Tibial nerve (tissue), 4 donors: Measurements from ENCODE around the gene CUL3. TPM values are rescaled to one million over a fixed set of nuclear protein-coding genes. Genes with fewer than 3 reads are reported as not detected.

ENCODE experiments used
- DNase-seq, 2 donors: peaks; one replicate each; pipeline ENCODE4 v3.0.0-alpha.2; 2019; ENCODE audit warnings: low spot score in 2 of 2
- H3K27ac ChIP-seq, 4 donors: fragments of 200-600 bp; sonication (generic) in 3 of 4; one replicate each; pipeline ENCODE4 v1.5.1; 2017 to 2019; ENCODE audit warnings: mild to moderate bottlenecking in 1 of 4
- H3K27me3 ChIP-seq, 2 donors: fragments of 200-600 bp; sonication (generic) in 1 of 2; one replicate each; pipeline versions ENCODE4 v1.5.1 to v1.6.0; 2017 to 2019
- H3K36me3 ChIP-seq, 3 donors: fragments of 200-600 bp; sonication (generic); one replicate each; pipeline ENCODE4 v1.5.1; 2018 to 2019
- H3K4me1 ChIP-seq, 4 donors: fragments of 200-600 bp; sonication (generic) in 3 of 4; one replicate each; pipeline ENCODE4 v1.5.1; 2017 to 2019
- H3K4me3 ChIP-seq, 4 donors: fragments of 200-600 bp; sonication (generic) in 3 of 4; one replicate each; pipeline ENCODE4 v1.5.1; 2017 to 2019; ENCODE audit warnings: mild to moderate bottlenecking in 1 of 4, moderate library complexity in 1 of 4
- H3K9me3 ChIP-seq, 4 donors: fragments of 200-600 bp; sonication (generic) in 3 of 4; one replicate each; pipeline ENCODE4 v1.5.1; 2017 to 2019
- CTCF ChIP-seq, 5 experiments: fragments of 200-600 bp in 3 of 5; fragments of 450-650 bp in 2 of 5; sonication (generic) in 3 of 5; IDR thresholded peaks; one replicate each; pipeline ENCODE4 v1.5.1; 2016 to 2019; ENCODE audit warnings: antibody characterized with exemption in 5 of 5, mild to moderate bottlenecking in 3 of 5, moderate library complexity in 2 of 5
- EP300 ChIP-seq, 2 donors: sonication (generic); formaldehyde crosslinking; IDR thresholded peaks; one replicate each; pipeline ENCODE4 v1.6.1; 2017; ENCODE audit warnings: antibody characterized with exemption in 2 of 2, mild to moderate bottlenecking in 1 of 2
- POLR2A ChIP-seq, 2 donors: fragments of 450-650 bp; IDR thresholded peaks; one replicate each; pipeline ENCODE4 v1.6.1; 2017; ENCODE audit warnings: antibody characterized with exemption in 2 of 2, mild to moderate bottlenecking in 2 of 2, moderate library complexity in 2 of 2
- WGBS, 2 donors: methylation state at CpG; one replicate each; pipeline ENCODE4 v1.1.5; 2018; 5-methylcytosine and 5-hydroxymethylcytosine counted together
- total RNA-seq, 4 donors: library from RNA; depleted of rRNA; stranded (reverse); fragments of >200 nt; gene quantifications; one replicate each; pipeline ENCODE4 v1.1.0, GENCODE V29; 2016

The CUL3 gene
- total RNA-seq, 4 donors from 2014 or later = 63.0 to 72.2 (median 67.3) TPM

DNA sequence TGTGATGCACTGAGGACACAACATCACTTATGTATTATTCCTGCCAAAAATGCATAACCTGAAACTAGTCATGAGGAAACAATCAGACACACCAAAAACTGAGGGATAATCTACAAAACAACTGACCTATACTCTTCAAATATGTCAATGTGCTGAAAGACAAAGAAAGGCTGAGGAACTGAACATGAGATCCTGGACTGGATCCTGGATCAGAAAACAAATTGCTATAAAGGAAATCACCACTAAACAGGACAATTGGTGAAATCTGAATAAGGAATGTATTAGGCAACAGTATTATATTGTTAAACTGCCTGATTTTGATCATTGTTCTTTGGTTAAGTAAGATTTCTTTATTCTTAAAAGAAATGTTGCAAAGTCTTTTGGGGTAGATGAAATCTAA lies 28.8 kb downstream of the CUL3 start:
- H3K4me3 ChIP-seq = no peak overlapping the region
- no peaks in the 10 kb centered on the region for H3K27me3 ChIP-seq
- TF ChIP-seq EP300 (IDR thresholded peaks at IDR 0.05) = no peak
- no peak for TF ChIP-seq CTCF (IDR thresholded peaks at IDR 0.05)
- no peak for TF ChIP-seq POLR2A (IDR thresholded peaks at IDR 0.05)
- DNase-seq = no peak
- H3K4me1 ChIP-seq = peaks cover 0 to 47% (median 4%) of the 10 kb centered on the region in 4 donors
- no peaks in the 10 kb centered on the region for H3K9me3 ChIP-seq
- H3K27ac ChIP-seq = no peak overlapping the region
- peaks cover 0 to 3% (median 0%) of the 10 kb centered on the region in 3 donors for H3K36me3 ChIP-seq

GRCh38 chr2:224555823-224556366 lies 29.3 kb downstream of the CUL3 start:
- 89 to 92% methylated on average over 4 of the region's 4 CpGs for WGBS, 2 donors
- Histone ChIP-seq H3K27me3 (no peaks in the 10 kb centered on the region), H3K36me3 (peaks cover 0 to 5% (median 0%) of the 10 kb centered on the region in 3 donors), H3K27ac (no peak overlapping the region), H3K4me1 (peaks cover 0 to 43% (median 4%) of the 10 kb centered on the region in 4 donors), H3K4me3 (no peak overlapping the region), H3K9me3 (no peaks in the 10 kb centered on the region)
- DNase-seq = no peak
- no peak for TF ChIP-seq EP300 (IDR thresholded peaks at IDR 0.05)
- TF ChIP-seq POLR2A (IDR thresholded peaks at IDR 0.05) = no peak
- no peak for TF ChIP-seq CTCF (IDR thresholded peaks at IDR 0.05)

GRCh38 chr2:224552771-224553170 lies 32.4 kb downstream of the CUL3 start:
- no peak for TF ChIP-seq CTCF (IDR thresholded peaks at IDR 0.05)
- TF ChIP-seq POLR2A (IDR thresholded peaks at IDR 0.05) = no peak
- no peak for TF ChIP-seq EP300 (IDR thresholded peaks at IDR 0.05)
- WGBS, 2 donors = 90 to 92% methylated on average over 2 of the region's 2 CpGs
- Histone ChIP-seq H3K27ac (no peak overlapping the region), H3K9me3 (no peaks in the 10 kb centered on the region), H3K4me1 (peaks cover 0 to 30% (median 4%) of the 10 kb centered on the region in 4 donors), H3K27me3 (no peaks in the 10 kb centered on the region), H3K4me3 (no peak overlapping the region), H3K36me3 (peaks cover 0 to 5% (median 0%) of the 10 kb centered on the region in 3 donors)
- no peak for DNase-seq

GRCh38 chr2:224551693-224552092 lies 33.5 kb downstream of the CUL3 start:
- Histone ChIP-seq H3K9me3 (no peaks in the 10 kb centered on the region), H3K36me3 (peaks cover 0 to 5% (median 0%) of the 10 kb centered on the region in 3 donors), H3K4me1 (peaks cover 0 to 22% (median 3%) of the 10 kb centered on the region in 4 donors), H3K27ac (no peak overlapping the region), H3K27me3 (no peaks in the 10 kb centered on the region), H3K4me3 (no peak overlapping the region)
- no peak for DNase-seq
- TF ChIP-seq CTCF (IDR thresholded peaks at IDR 0.05) = no peak
- WGBS, 2 donors = 95 to 98% methylated on average over 1 of the region's 1 CpG

DNA sequence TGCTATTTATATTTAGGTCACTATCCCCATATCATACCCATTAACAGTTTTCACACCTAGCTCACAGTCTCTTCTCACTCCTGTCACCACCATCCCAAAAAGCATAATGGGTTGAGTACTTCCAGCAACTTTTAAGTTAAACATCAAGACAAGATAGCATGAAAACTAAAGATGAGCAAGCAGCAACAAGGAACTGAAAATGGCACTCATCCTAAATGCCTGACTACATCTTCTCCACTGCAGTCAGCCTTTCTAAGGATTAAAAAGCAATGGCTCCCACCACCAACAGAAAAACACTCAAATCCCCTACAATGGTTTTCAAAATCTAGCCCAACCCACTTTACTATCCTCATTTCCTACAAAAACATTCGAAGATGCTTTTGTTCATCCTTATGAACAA lies 38.2 kb downstream of the CUL3 start:
- H3K27ac ChIP-seq = no peak overlapping the region
- TF ChIP-seq CTCF (IDR thresholded peaks at IDR 0.05) (no peak), POLR2A (IDR thresholded peaks at IDR 0.05) (no peak), EP300 (IDR thresholded peaks at IDR 0.05) (no peak)

More for the DNA sequence above, 38.2 kb downstream of the CUL3 start:
- Histone ChIP-seq H3K27me3 (no peaks in the 10 kb centered on the region), H3K36me3 (peaks cover 0 to 14% (median 2%) of the 10 kb centered on the region in 3 donors), H3K4me3 (no peak overlapping the region), H3K4me1 (peaks cover 4 to 37% (median 7%) of the 10 kb centered on the region in 4 donors), H3K9me3 (no peaks in the 10 kb centered on the region)
- no peak for DNase-seq
- 97 to 98% methylated on average over 1 of the region's 1 CpG for WGBS, 2 donors
